ENCODE results near the gene FH.

The FH gene

GRCh38 chr1:241521718-241522117 lies 2.2 kb upstream of the FH start:
- DNase-seq (ENCODE audit: low spot score) = no peak

- DNase-seq (ENCODE audit: low spot score) = no peak
Measured at GRCh38 chr1:241520080-241520465, 518 bp upstream of the FH start.

GRCh38 chr1:241518476-241519307 lies 863 bp downstream of the FH start:
- peak; percentile 53 for DNase-seq (ENCODE audit: low spot score)

DNA sequence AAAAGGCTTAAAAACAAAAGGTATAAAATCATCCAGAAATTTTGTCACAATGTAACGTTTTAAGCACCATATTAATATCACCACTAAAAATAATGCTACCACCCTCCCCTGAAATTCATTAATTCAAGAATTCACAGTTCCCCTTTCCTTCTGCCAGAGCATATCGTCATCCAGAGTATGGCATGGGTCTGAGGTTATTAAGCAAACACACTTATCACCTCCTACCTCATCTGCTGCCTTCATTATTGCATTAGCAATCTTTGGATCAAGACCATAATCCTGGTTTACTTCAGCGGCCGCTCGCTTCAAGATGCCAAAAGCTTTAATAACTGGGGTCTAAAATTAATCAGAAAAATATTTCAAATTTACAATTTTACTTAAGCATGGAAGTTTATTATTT lies 6.2 kb downstream of the FH start:
- no peak for DNase-seq (ENCODE audit: low spot score)

GRCh38 chr1:241507189-241507863 lies 12.2 kb downstream of the FH start:
- no peak for DNase-seq (ENCODE audit: low spot score)

GRCh38 chr1:241503444-241503843 lies 16.1 kb downstream of the FH start:
- DNase-seq (ENCODE audit: low spot score) = no peak

GRCh38 chr1:241499910-241500309 lies 19.6 kb downstream of the FH start:
- peak; percentile 48 for DNase-seq (ENCODE audit: low spot score)

DNA sequence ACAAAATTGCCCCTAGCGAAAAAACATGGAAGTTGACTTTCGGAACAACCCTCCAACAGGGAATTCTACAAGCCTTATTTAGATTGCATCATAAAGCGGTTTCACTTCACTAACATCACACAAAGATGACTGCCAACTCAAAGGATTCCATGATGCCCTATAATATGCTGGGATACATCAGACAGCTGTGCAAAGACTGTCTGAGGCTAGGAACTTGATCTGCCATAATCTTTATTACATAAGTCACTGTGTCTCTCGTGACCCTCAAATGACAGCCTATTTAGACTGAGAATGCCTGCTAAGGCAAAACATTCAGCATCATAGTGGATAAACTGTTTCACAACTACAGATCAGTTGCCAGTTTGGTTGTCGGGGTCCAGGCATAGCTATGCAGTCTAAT lies 23.8 kb downstream of the FH start:
- DNase-seq (ENCODE audit: low spot score) = no peak

GRCh38 chr1:241488739-241489138 lies 30.8 kb downstream of the FH start:
- no peak for DNase-seq (ENCODE audit: low spot score)

DNA sequence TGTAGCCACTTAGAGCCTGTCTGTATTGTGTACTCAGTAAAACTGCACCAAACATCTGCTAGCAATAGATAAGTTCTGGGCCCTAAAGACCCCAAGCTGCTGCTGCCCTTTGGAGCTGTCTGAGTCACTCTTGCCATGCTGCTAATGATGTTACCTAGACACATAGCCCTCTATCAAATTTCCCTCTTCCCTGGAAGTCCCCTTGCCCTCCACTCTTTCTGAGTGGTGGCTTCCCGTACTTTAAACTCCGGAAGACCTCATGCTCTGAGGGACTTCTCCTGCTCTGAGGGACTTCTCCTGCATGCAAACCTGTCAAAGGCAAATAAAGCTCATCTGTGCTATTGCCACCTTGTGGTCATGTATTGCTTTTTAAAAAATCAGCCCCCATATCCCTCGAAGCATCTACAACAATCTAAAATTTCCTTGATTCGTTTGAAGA lies 34.0 kb downstream of the FH start:
- peak; percentile 43 for DNase-seq (ENCODE audit: low spot score)

- DNase-seq (ENCODE audit: low spot score) = no peak
Measured at GRCh38 chr1:241485145-241485544, 34.4 kb downstream of the FH start.

DNA sequence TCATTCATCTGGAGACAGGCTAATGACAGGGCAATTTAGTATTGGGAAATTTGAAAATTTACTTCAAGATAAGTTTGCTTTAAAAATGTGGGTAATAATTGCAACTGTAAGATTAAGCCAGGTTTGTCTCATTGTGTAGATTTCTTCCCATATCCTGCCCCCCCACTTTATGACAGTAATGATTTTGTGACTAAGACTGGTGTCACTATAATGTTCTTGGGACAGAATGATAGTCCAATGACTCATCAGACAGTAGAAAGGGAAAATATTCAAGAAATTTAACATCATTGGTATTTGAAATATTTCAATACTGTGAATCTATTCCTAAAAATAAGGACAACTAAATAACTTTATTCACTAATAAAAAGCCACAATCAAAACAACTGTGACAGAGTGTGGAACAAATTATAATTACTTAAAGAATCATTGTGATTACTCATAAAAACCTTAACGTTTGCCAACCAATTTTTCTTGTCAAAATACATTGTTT lies 36.7 kb downstream of the FH start:
- DNase-seq (ENCODE audit: low spot score) = peak; percentile 89

GRCh38 chr1:241479294-241479693 lies 40.3 kb downstream of the FH start:
- no peak for DNase-seq (ENCODE audit: low spot score)

DNA sequence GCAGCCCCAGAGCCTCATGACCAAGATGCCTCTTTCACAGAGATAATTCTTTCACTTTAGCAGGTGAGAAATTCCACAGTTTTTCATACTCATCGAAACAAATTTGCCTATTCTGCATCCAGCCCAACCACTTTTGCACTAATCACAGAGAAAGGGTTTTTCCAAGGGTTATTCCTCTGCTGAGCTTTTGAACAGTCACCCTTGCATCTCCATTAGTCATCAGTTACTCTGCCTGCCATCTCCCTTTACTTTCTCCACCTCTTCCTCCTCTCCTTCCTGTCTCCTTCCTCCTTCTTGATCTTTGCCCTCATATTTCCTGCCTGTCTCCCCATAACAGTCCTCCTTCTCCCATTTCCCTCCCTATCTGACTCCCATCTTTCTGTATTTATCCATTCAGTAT lies 43.9 kb downstream of the FH start:
- peak; percentile 18 for DNase-seq (ENCODE audit: low spot score)

GRCh38 chr1:241473026-241473425 lies 46.5 kb downstream of the FH start:
- no peak for DNase-seq (ENCODE audit: low spot score)

- DNase-seq (ENCODE audit: low spot score) = no peak
Measured at GRCh38 chr1:241470908-241471590, 48.5 kb downstream of the FH start.

GRCh38 chr1:241470361-241470760 lies 49.2 kb downstream of the FH start:
- no peak for DNase-seq (ENCODE audit: low spot score)

- DNase-seq (ENCODE audit: low spot score) = peak; percentile 47
Measured at GRCh38 chr1:241465673-241466072, 53.9 kb downstream of the FH start.

DNA sequence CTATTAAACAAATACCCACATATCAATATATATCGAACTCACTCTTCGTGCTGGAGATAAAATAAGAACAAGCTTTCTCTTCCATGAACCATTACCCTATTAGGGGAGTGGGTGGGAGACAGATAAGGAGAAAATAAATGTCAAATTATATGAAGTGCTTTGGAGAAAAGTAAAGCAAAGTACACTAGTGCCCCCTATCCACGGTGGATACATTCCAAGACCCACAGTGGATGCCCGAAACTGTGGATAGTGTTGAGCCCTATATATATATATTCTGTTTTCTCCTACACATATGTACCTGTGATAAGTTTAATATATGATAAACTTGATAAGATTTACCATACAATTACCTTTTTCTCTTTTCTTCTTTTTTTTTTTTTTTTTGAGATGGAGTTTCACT lies 54.6 kb downstream of the FH start:
- DNase-seq (ENCODE audit: low spot score) = no peak

DNA sequence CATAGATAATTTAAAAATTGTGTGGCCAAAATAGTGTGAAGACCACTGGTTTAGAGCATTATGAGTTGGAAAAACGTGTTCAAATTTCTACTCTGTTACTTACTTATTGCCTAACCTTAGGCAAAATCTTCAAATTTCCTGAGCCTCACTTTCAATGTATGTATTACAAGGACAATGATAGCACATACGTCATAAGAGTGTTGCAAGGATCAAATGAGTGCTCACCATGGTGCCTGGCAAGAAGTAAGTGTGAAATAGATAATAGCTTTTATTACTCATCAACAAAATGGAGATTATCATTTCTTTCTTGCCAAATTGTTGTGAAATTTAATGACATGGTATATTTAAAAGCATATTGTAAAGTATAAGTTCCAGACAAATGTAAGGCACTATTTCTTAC lies 57.2 kb downstream of the FH start:
- no peak for DNase-seq (ENCODE audit: low spot score)

DNA sequence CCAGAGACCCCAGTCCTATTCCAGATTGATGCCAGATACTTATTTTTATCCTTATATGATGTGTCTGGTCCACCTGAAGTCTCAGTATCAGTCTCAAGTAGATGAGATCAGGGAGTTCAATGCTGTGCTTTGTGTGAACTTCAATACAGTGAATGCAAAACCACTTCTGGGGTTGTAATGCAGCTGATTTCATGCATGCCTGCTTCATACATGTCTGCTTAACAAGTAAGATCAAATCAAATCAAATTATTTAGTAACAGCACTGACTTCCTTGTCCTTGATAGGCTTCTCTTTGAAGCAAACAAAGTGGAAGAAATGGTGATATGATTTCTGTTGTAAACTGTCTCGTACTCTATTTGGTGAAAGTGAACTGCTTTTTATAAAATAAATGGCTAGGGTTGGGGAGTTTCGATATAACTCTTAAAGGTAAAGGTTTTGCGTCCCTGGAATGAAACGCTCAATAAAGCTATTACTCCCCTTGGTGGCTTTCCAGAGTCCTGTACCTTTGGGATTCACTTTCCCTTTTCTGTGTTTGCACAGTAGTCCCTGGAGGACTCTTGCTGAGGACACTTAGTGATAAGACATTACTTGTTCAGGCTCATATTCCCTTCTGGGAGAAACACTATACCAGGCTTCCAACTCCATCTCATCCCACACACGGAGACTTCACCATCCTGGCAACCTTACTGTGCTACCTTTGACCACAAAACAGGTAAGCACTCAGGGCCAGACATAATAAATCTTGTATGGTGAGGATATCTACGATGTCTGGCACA lies 59.3 kb downstream of the FH start:
- no peak for DNase-seq (ENCODE audit: low spot score)

- DNase-seq (ENCODE audit: low spot score) = no peak
Measured at GRCh38 chr1:241459186-241459802, 60.3 kb downstream of the FH start.
